ENCODE measurements around the gene JPH3.

Gene JPH3

GRCh38 chr16:87559945-87560344 lies 42.4 kb upstream of the JPH3 start:
- no peak for TF ChIP-seq CTCF (conservative IDR thresholded peaks at IDR 0.05; ENCODE audit: low read depth, low read length)
- DNase-seq (ENCODE audit: low read depth): no peak
- H3K4me3 ChIP-seq (ENCODE audit: low read length): no peak overlapping the region

- no peak for TF ChIP-seq CTCF (conservative IDR thresholded peaks at IDR 0.05; ENCODE audit: low read depth, low read length)
- no peak for DNase-seq (ENCODE audit: low read depth)
- no peak overlapping the region for H3K4me3 ChIP-seq (ENCODE audit: low read length)
Measured at GRCh38 chr16:87560428-87561199, 41.7 kb upstream of the JPH3 start.

GRCh38 chr16:87561200-87562105 lies 40.9 kb upstream of the JPH3 start:
- TF ChIP-seq CTCF (conservative IDR thresholded peaks at IDR 0.05; ENCODE audit: low read depth, low read length): no peak
- no peak for DNase-seq (ENCODE audit: low read depth)
- H3K4me3 ChIP-seq (ENCODE audit: low read length): no peak overlapping the region

- no peak overlapping the region for H3K4me3 ChIP-seq (ENCODE audit: low read length)
- no peak for DNase-seq (ENCODE audit: low read depth)
- TF ChIP-seq CTCF (conservative IDR thresholded peaks at IDR 0.05; ENCODE audit: low read depth, low read length): no peak
Measured at GRCh38 chr16:87562201-87562600, 40.1 kb upstream of the JPH3 start.

GRCh38 chr16:87563022-87563421 lies 39.3 kb upstream of the JPH3 start:
- no peak for DNase-seq (ENCODE audit: low read depth)
- no peak for TF ChIP-seq CTCF (conservative IDR thresholded peaks at IDR 0.05; ENCODE audit: low read depth, low read length)
- no peak overlapping the region for H3K4me3 ChIP-seq (ENCODE audit: low read length)

GRCh38 chr16:87563714-87564523 lies 38.4 kb upstream of the JPH3 start:
- no peak for DNase-seq (ENCODE audit: low read depth)
- H3K4me3 ChIP-seq (ENCODE audit: low read length): no peak overlapping the region
- TF ChIP-seq CTCF (conservative IDR thresholded peaks at IDR 0.05; ENCODE audit: low read depth, low read length): no peak
